HepG2 (cell line): ENCODE results near the gene RECK. TPM values are rescaled to one million over a fixed set of nuclear protein-coding genes. Genes with fewer than 3 reads are reported as not detected.

Experiments used
- AHDC1 ChIP-seq: sonication (generic); formaldehyde crosslinking; IDR thresholded peaks from 2 replicates; pipeline ENCODE4 v1.5.1; 2020; ENCODE audit warnings: mild to moderate bottlenecking, missing genetic modification reagents, borderline replicate concordance
- ARID2 ChIP-seq: sonication (generic); formaldehyde crosslinking; IDR thresholded peaks from 2 replicates; pipeline ENCODE4 v1.8.1; 2022; ENCODE audit warnings: mild to moderate bottlenecking, missing genetic modification reagents, borderline replicate concordance
- BCL3 ChIP-seq: sonication (generic); formaldehyde crosslinking; IDR thresholded peaks from 2 replicates; pipeline ENCODE4 v1.5.1; 2020; ENCODE audit warnings: mild to moderate bottlenecking, missing genetic modification reagents, moderate library complexity
- ELK4 ChIP-seq: sonication (generic); formaldehyde crosslinking; IDR thresholded peaks from 2 replicates; pipeline ENCODE4 v1.9.0; 2021; ENCODE audit warnings: missing genetic modification reagents, borderline replicate concordance
- NR1H2 ChIP-seq: sonication (generic); formaldehyde crosslinking; IDR thresholded peaks from 2 replicates; pipeline ENCODE4 v1.8.1; 2022; ENCODE audit warnings: low read depth, missing genetic modification reagents, borderline replicate concordance
- TBX3 ChIP-seq: fragments of 450-650 bp; IDR thresholded peaks from 2 replicates; pipeline ENCODE4 v1.6.1; 2017; ENCODE audit warnings: antibody characterized with exemption, mild to moderate bottlenecking, inconsistent platforms, borderline replicate concordance
- YEATS2 ChIP-seq: sonication (generic); formaldehyde crosslinking; IDR thresholded peaks from 2 replicates; pipeline ENCODE4 v1.4.0; 2020; ENCODE audit warnings: missing genetic modification reagents, borderline replicate concordance
- ZBTB42 ChIP-seq: sonication (generic); formaldehyde crosslinking; IDR thresholded peaks from 2 replicates; pipeline ENCODE4 v1.5.0; 2020; ENCODE audit warnings: mild to moderate bottlenecking, missing genetic modification reagents
- ZNF10 ChIP-seq: sonication (generic); formaldehyde crosslinking; IDR thresholded peaks from 2 replicates; pipeline ENCODE4 v1.4.0; 2020; ENCODE audit warnings: mild to moderate bottlenecking, low read depth, missing genetic modification reagents, borderline replicate concordance
- ZNF101 ChIP-seq: sonication (generic); formaldehyde crosslinking; IDR thresholded peaks from 2 replicates; pipeline ENCODE4 v1.4.0; 2020; ENCODE audit warnings: mild to moderate bottlenecking, low read depth, missing genetic modification reagents, borderline replicate concordance
- ZNF318 ChIP-seq: sonication (generic); formaldehyde crosslinking; IDR thresholded peaks from 2 replicates; pipeline ENCODE4 v1.4.0; 2020; ENCODE audit warnings: mild to moderate bottlenecking, missing genetic modification reagents
- ZSCAN25 ChIP-seq: sonication (generic); formaldehyde crosslinking; IDR thresholded peaks from 2 replicates; pipeline ENCODE4 v1.8.0; 2022; ENCODE audit warnings: mild to moderate bottlenecking, missing genetic modification reagents
- polyA plus RNA-seq, 8 experiments: library from polyadenylated mRNA; depleted of rRNA in 3 of 8; stranded (reverse) in 7 of 8; unstranded in 1 of 8; fragments of >200 nt; fragmentation: Illumina TruSeq in 4 of 8; extraction: Trizol in 4 of 8; gene quantifications; 2 replicates each; pipeline versions ENCODE4 v1.2.1 to v1.2.3, GENCODE V29; 2011 to 2016; ENCODE audit warnings: low read depth in 4 of 8, missing spikeins in 1 of 8, mixed read lengths in 1 of 8; ENCODE audit not compliant: insufficient read depth in 1 of 8
- total RNA-seq, 5 experiments: library from RNA; depleted of rRNA; stranded (reverse); fragments of >200 nt; fragmentation: Illumina TruSeq; extraction: Trizol; gene quantifications; 2 replicates each; pipeline ENCODE4 v1.2.3, GENCODE V29; 2016; ENCODE audit warnings: low read depth in 1 of 5

The RECK gene
- total and polyA plus RNA-seq, 2 of the 13 experiments (the other 11 are each of a cell fraction or from before 2014, with no cell fraction given), result 3.1 to 4.8 TPM

- TF ChIP-seq NR1H2 (CRISPR knock-in tag) (no peak), AHDC1 (no peak), YEATS2 (CRISPR knock-in tag) (no peak), TBX3 (no peak), ZNF101 (CRISPR knock-in tag) (no peak), ZSCAN25 (CRISPR knock-in tag) (no peak), ARID2 (no peak), ZNF10 (CRISPR knock-in tag) (no peak), ZNF318 (CRISPR knock-in tag) (no peak), ZBTB42 (CRISPR knock-in tag) (no peak), ELK4 (CRISPR knock-in tag) (no peak), BCL3 (CRISPR knock-in tag) (no peak)
Observed at GRCh38 chr9:36112516-36112915, 75.8 kb downstream of the RECK start (continued).
